GM21381 (cell line): ENCODE results near the gene MRPL4.

Source experiments
- ATAC-seq: cut with Tn5 transposase; IDR thresholded peaks from one replicate; pipeline ENCODE4 v1.9.1; 2021; ENCODE audit warnings: mild to moderate bottlenecking, moderate library complexity; ENCODE audit not compliant: unreplicated experiment

The MRPL4 gene

DNA sequence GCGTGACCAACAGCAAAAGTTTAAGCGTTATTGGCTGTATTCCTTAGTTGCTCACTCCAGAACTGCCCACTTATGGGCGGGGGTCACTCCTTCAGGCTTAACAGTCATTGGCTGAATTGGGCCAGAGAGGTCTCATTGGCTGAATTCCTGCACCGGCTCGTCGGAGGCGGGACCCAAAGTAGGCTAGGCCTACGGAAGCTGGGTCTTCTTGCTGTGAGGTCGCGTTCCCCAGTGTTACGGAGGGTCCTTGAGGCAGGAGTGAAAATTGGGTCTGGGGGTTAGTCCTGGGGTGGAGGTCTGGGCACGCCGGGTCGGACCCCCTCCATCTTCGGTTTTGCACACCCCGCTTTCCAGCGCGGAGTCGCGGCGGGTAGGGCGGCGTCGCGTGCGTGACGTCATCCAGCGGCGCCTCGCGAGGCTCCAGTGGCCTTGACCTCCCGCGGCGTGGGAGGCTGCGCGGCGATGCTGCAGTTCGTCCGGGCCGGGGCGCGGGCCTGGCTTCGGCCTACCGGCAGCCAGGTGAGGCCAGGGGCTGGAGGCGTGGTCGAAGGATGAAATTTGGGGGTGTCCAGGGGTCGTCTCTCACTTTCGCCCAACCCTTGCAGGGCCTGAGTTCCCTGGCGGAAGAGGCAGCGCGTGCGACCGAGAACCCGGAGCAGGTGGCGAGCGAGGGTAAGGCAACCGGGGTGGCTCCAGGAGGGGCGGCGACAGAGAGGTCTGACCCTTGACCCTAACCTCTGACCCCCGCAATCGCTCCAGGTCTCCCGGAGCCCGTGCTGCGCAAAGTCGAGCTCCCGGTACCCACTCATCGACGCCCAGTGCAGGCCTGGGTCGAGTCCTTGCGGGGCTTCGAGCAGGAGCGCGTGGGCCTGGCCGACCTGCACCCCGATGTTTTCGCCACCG, at the start of gene MRPL4:
Gene MRPL4 (plus strand): TSS at position 423 of the 903 bp plus-strand sequence. CDS start 40 bp downstream, at position 463.
- peak; percentile 85 for ATAC-seq

DNA sequence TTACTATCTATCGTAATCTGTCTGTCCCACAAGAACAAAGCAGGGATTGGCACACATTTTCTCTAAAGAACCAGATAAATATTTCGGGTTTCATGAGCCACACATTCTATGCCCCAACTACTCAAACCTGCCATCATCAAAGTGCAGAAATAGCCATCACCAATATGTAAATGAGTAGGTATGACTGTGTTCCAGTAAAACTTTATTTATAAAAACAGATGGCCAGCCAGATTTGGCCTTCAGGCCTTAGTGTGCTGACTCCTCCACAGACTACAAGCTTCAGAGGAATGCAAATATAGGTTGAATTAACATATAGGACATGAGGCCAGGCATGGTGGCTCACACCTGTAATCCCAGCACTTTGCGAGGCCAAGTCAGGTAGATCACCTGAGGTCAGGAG, 48.3 kb upstream of the MRPL4 start:
- no peak for ATAC-seq

DNA sequence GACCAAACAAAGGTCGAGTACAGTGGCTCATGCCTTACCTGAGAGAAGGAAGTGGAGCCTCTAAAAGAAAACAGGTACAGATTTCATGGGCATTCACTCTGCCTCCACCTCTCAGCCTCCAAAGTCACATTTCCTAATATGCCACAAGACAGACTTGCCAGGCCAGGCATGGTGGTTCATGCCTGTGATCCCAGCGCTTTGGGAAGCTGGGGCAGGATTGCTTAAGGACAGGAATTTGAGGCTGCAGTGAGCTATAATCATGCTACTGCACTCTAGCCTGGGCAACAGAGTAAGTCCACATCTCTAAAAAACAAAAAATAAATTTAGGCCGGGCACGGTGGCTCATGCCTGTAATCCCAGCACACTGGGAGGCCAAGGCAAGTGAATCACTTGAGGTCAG, 46.4 kb upstream of the MRPL4 start:
- ATAC-seq, result no peak

DNA sequence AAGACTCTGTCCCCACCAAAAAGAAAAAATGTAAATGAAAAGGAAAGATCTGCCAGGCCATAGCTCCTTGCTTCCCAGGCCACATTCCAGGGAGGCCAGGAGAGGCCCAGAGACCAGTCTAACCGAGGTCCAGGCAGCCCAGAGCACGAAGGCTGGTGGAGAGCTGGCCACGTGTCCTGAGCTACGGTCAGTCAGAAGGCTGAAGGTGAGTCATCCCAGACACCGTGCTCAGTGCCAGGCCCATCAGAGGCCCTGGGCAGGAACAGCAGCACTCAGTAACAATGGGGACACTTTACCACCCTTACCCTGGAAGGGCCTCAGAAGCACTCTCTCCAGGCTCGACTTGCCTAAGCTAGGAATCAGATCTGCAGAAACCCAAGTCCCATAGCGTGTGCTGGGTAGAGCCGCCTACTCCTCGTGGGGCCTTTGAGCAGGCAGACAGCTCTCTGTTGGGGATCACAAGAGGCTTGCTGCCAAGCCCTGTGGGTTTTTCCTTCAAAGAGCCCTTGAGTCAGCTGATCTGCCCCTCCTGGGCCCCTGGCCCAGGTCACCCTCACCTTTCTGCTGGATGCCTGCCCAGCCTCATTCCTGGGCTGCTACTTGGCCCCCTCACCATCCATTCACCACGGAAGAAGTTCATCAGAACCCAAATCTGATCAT, 45.7 kb upstream of the MRPL4 start:
- no peak for ATAC-seq

DNA sequence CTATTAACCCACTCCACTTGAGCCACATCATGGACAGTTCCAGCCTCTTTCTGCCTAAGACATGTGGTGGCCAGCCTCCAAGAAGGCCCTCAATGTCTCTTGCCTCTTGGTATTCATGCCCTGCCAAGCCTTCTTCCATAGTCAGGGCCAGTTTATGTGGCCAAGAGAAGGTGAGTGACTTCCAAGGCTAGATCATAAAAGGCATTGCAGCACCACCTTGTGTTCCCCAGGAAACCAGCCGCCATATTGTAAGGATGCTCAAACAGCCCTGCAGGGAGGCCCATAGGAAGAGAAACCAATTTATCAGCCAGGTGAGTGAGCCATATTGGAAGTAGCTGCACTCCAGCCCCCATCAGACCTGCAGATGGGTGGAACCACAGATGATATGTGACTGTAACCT, 45.0 kb upstream of the MRPL4 start:
- no peak for ATAC-seq

DNA sequence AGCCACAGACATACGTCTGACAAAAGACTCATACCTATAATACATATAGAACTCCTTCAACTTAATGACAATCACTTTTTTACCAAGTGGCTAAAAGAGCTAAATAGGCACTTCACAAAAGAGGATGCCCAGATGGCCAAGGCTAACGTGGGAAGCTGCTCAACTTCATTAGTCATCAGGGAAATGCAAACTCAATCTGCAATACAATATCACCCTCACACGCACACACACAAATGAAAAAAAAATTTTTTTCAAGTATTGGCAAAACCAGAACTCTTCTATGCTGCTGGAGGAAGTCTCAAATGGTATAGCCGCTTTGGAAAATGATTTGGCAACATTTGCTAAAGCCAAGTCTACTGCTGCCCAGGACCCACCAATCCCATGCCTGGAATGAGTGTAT, 42.7 kb upstream of the MRPL4 start:
- ATAC-seq, result no peak

DNA sequence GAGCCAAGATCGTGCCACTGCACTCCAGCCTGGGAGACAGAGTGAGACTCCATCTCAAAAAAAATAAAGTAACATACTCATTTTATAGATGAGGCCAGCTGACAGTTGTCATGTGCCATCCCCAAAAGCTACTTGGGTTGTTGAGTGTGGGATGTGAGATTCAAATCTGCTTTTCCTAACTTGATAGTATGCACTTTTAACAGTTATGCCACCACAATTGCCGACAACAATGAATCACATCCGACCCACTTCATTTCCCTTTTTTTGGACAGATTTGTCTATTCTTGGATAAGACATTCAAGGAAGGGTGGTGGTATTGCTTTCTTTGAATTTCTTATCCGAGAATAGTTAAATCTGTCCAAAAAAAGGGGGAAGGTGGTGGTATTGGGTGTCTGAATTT, 41.0 kb upstream of the MRPL4 start:
- ATAC-seq, result no peak

DNA sequence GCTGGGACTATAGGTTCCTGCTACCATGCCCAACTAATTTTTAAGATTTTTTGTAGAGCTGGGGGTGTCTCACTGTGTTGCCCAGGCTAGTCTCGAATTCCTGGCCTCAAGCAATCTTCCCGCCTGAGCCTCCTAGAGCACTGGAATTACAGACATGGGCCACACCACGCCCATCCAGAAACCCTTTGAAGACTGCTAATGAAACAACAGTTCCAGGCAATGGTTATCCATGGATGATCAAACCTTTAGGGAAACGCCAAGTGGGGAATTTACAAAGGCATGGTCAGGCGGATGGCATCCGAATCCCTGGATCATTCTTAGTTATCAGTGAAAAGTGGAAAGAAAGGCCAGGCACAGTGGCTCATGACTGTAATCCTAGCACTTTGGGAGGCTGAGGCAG, 40.3 kb upstream of the MRPL4 start:
- no peak for ATAC-seq

DNA sequence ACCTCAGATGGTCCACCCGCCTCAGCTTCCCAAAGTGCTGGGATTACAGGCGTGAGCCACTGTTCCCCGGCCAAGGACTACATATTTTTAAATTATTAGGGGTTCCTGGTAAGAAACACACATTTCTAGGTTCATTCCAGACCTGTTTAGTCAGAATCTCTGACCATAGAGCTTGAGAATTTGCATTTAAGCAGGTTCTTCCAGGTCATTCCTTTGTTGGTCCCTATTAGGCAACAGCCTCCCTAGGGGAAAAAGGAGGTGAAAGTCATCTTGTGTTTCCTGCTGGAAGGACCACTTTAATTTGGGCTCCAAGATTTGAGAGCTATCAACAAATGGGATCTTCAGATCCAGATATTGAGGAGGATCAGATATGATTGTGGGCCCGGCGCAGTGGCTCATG, 37.2 kb upstream of the MRPL4 start:
- no peak for ATAC-seq

DNA sequence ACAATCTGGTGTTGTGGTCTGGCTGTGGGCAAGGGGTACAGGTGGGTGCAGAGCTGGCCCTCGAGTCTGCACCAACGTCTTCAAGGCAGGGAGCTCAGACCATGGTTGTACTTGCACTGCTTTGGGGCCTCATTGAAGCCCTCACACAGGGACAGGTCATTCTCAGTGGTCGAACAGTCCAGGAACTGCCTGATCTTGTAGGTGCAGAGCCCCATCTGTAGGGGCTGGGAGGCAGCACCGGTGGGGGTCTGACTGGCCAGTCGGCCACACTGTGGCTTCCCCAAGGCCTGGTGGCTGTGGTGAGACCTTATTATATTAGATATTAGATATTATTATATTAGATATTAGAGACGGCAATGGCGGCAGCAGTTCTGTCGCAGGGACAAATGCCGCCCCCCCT, 34.9 kb upstream of the MRPL4 start:
- ATAC-seq, result no peak

DNA sequence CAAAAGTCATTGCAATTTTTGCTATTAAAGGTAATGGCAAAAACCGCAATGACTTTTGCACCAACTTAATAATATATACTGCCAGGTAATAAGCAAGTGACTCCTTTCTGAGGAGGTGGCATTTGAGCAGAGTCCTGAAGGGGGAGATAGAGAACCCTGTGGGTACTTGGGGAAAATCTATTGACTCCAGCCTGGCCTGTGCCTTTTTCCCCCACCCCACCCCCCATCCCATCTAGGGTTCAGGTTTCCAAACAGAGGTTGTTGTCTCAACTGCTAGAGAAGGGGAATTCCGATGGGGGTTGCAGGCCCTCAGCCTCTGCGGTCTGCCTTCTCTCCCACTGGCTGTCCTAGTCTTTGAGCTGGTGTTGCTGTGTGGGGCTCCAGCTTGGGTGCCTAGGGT, 32.3 kb upstream of the MRPL4 start:
- ATAC-seq, result peak; percentile 72

DNA sequence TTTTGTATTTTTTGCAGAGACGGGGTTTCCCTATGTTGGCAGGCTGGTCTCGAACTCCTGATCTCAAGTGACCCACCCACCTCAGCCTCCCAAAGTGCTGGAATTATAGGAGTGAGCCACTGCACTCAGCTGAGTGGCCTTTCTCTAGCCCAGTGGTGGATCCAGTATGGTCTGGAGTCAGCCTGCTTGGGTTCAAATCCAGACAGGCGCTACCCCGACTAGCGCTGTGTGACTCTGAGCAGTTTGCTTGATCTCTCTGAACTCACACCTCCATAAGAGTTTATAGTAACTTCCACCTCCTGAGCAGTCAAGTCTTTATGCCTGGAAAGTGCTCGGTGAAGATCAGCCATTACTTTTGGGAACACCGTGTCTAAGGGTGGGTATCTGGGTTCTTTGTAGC, 31.3 kb upstream of the MRPL4 start:
- ATAC-seq, result no peak

DNA sequence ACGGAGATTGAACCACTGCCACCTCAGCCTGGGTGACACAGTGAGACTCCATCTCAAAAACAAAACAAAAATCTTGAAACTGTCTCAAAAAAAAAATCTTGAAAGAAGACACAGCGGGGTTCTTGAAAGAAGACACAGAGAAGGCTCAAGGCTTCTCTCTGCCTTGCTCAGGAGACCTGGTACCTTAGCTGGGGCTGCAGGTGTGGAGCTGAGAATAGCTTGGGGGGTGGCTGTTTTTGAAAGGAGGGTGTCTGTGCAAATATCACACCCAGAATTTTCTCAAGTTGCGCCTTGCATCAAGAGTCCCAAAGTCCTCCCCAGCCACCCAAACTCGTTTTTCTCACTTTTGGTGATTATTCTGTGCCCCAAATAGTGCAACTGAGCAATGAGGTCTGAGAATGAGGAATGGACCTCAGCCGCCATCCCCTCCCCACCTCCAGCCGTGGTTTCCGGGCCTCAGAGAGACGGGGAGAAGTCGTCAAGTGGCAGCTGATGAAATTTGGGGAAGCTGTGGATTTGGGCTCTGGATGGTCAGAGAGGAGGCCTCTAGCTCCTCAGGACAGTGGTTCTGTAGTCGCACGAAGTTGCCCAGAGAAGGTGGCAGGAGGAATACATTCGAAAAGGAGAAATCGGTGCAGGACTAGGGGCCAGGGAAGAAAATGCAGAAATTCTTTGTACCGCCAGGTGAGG, 29.7 kb upstream of the MRPL4 start:
- no peak for ATAC-seq

DNA sequence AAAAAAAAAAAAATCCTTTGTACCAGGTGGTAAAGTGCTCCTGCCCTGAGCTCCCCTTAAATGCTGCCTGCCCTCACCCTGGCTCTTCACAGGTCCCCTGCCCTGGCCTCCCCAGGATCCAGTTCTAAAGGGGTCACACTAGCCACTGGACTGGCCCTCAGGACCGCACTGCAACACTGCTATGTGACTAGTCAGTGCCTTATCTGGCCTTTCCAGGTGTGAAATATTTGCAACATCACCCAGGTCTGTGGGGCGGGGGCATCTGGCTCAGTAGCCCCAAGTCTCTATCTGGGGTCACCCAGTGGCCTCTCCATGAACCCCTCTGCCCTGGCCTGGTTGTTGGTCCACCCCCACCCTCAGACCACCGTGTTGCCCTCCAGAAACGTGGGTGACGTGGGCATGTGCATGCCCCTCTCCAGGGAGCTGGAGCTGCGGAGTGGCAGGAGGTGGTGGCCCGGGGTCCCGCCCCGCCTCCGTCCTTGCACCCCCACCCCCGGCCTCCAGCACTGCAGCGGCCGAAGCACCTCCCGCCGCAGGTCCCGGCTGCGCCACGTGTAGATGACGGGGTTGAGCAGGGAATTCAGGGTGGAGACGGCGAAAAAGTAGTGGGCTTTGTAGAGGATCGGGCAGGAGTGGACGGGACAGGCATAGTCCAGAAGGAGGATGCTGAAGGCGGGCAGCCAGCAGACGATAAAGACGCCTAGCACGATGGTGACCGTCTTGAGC, 28.4 kb upstream of the MRPL4 start:
- ATAC-seq, result no peak

DNA sequence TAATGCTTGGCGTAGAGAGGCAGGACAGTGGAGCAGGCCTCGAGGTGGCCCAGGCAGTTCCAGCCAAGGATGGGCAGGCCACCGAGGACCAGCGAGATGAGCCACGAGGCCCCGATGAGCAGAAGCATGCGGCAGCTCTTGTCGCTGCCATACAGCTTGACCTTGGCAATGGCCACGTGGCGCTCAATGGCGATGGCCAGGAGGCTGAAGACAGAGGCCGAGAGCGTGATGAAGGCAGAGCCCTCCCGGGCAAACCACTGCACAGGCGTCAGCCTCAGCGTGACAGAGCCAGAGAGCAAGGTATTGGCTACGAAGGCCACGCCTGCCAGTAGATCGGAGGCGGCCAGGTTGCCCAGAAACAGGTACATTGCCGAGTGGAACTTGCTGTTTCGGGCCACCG, 27.7 kb upstream of the MRPL4 start:
- ATAC-seq, result no peak

DNA sequence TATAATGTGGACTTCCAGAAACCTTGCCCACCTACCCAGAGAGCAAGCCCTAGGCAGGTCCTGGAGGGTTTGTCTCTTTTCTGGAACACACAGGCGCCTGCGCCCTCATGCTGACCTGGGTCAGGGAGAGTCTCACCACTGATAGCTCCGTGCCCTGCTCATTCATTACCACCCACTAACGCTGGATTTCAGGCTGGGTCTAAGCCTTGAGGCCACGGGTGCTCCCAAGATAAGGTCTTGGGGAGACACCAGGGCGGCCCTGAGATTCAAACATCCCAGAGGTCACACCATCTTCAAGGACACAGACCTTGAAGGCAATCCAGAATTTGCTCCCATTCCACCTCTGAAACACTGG, 26.0 kb upstream of the MRPL4 start:
- ATAC-seq, result no peak

DNA sequence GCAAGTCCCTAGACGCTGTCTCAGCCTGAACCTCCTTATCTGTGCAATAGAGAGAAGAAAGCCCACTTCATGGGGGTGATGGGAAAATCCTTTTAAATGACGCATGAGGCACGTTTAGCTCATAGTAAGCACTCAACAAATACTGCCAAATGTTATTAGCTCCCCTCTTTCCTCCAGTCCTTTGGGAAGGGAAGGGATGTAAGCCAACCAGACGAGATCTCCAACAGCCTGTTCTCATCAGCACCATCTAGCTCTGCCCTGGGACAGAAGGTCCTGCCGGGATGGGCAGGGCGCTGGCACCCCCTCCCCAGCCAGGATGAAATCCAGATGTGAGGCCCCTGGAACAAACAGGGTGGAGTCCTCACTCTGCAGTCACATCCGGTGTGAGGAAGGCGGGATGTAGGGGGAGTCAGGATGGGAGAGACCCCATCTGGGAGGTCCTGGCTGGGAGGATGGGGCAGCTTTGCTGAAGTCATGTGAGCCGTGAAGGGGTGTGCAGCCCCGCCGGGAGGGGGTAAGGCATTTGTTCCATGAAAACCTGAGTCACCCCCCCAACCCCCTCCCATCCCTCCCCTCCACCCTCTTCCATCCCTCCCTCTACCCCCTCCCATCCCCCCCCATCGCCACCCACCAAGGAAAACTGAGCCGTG, 25.5 kb upstream of the MRPL4 start:
- ATAC-seq, result no peak

DNA sequence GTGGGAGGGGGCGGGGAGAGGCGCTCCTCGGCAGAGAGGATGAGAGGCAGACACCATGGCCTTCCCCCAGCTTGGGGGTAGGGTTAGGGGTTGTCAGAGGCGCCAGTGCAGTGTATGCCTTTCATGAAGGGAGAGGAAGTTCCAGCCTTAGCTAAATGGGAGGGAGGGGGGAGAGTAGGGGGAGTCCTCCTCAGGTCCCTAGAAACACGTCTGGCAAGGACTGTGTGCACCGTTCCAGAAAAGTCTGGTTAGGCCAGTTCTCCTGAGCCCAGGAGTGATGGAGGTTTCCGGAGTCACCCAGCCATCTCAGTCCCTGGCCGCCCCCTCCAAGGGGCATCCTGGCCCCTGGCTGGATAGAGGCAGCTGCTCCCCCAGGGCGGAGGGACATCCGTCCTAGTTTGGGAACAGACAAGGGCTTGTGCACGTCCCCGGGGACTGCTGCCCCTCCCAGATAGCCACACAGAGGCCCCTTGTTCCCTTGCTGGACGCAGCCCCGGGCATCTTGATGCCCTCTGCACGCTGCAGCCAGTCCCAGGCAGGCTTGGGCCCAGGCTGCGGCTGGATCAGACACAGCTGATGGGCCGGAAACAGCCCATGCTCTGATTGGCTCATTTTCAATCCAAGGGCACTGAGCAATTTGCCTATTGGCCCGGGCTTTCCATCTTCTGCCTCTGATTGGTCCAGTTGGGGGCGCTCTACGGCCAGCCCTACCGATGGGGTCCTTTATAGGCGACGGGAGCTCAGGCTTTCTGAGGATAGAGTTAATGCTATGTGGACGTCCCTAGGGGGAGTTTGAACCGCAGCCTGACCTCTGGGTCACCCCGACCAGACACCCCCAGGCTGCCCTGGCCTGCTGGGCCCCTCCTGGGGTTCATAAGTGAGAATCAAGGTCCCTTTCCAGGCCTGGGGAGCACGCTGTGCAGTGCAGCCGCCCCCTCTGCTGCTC, 24.7 kb upstream of the MRPL4 start:
- no peak for ATAC-seq

DNA sequence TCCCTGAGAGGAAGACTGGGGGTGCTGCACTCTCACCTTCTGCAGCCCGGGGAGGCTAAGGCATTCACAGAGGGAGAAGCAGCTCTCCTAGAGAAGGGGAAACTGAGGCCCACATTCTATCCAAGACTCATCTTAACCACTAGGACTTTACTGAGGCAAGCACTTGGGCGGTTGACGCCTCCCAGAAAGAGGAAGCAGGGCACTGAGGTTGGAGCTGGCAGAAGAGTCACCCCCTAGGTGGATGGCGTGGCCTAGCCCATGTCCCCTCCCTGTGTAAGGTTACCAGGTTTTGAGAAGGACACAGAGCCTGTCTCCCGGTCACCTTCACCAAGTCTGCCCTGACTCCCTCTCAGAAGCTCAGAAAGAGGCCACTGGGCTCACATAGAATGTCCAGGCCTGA, 23.6 kb upstream of the MRPL4 start:
- no peak for ATAC-seq

DNA sequence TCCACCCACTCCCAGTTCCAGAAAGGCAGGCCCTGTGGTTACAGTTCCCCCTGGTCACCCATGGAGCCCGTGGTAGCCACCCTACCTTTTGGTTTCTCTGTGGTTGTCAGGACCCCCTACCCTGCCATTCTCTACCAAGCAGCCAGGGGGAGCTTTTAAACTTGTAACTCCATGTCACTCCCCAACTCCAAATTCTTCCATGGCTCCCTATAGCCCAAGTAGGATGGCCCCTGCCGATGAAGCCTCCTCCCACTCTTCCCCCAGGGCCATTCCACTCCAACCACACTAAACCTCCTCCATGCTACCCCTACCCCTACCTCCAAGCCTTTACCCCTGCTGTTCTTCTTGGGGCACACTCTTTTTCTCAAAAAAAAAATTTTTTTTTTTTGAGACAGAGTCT, 23.1 kb upstream of the MRPL4 start:
- ATAC-seq, result no peak
